Medulla oblongata (tissue), 1 donor: ENCODE results near the gene PITPNC1.
A peak's percentile ranks its signal among the peaks of the same experiment; 100 is the strongest.
"Not testable (repeated sequence)": the region's sequence is repeated elsewhere in the genome, so short reads cannot be mapped to it uniquely, and the experiment has no call there.

Experiments
- DNase-seq: peaks from one replicate; pipeline ENCODE4 v3.0.0-alpha.2; 2015; ENCODE audit errors: extremely low spot score

The PITPNC1 gene

DNA sequence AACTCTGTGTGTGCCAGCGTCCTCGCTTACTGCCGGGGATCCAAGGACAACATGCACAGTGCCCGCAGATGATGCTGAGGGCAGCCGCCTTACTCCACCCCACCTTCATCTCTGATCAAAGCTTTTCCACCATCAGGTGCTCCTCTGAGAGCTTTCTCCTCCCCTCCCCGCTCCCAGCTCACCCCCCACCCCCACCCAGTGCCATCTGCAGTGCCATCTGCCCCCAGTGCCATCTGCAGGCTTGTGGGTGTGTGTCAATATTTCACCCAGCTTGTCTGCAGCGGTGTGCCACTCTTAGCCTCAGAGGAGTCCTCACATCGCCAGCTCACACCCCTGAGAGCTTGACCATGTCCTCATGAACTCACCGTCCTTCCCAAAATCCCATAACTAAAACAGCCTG, 242.5 kb downstream of the PITPNC1 start:
- DNase-seq, result no peak

DNA sequence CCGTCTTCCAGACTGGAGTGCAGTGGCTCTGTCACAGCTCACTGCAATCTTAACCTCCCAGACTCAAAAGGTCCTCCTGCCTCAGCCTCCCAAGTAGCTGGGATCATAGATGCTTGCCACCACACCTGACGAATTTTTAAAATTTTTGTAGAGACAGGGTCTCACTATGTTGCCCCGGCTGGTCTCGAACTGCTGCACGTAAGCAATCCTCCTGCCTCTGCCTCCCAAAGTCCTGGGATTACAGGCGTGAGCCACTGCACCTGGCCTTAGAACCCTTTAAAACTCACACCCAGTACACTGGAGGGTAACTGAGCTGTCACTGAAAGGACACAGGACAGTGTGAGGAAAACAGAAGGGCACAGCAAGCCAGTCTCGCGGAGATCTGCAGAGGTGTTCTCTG, 243.0 kb downstream of the PITPNC1 start:
- no peak for DNase-seq

GRCh38 chr17:67620636-67621035, 243.6 kb downstream of the PITPNC1 start:
- DNase-seq, result no peak

DNA sequence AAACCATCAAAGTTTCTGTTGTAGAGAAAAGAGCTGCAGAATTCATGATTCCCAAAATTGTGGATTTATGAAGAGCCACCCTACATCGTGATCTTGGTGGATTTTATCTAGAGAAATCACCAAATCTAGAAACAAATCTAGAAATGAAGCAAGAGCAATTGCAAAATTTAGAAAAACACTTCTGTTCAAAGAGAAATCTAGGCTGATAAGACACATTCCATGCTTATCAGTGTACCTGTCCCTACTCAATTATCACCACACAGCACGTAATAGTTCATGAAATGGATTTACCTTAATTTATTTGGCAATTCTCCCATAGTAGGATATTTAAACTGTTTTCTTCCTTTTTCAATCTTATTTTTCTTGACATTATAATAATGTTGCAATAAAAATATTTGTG, 246.7 kb downstream of the PITPNC1 start:
- DNase-seq, result no peak

DNA sequence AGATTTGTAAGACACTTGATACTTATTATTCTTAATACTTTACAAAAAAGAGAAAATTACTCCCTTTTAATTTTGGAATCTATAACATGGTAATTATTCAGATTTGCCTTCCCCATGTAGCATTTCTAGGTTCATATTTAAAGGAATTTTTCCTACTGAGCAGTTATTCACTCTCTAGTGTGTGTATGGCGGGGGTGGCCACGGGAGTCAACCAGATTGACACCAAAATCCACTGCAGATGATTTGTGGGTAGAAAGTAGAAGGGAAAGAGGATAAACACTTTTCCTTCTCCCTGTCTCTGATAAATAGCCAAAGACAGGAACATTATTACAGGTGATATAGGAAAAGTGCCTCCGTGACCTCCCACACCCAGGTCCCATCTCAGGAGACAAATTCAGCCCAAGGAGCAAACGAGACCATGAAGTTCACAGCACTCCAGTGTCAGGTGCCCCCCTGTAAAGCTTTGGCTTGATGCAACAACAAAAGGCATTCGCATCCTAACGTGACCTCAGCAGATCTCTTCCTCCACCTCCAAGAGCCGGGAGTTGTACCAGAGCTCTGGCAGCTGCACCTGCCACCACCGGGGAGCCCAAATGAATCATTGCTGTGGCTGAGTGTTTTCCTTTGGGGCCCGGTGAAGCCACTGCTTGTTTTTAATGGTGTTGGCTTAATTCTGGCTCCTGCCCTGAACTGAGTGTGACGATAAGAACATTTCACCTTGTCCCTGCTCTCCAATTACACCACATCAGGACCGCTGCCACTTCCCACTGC, 248.0 kb downstream of the PITPNC1 start:
- DNase-seq, result no peak

DNA sequence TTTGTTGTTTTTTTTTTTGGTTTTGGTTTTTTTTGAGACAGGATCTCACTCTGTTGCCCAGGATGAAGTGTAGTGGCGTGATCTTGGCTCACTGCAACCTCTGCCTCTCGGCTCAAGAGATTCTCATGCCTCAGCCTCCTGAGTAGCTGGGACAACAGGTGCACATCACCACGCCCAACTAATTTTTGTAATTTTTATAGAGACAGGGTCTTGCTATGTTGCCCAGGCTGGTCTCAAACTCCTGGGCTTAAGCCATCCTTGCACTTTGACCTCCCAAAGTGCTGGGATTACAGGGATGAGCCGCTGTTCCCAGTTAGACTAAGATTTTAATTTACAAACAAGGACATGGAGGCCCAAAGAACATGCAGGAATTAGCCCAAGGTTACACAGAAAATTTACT, 248.9 kb downstream of the PITPNC1 start:
- DNase-seq, result no peak

DNA sequence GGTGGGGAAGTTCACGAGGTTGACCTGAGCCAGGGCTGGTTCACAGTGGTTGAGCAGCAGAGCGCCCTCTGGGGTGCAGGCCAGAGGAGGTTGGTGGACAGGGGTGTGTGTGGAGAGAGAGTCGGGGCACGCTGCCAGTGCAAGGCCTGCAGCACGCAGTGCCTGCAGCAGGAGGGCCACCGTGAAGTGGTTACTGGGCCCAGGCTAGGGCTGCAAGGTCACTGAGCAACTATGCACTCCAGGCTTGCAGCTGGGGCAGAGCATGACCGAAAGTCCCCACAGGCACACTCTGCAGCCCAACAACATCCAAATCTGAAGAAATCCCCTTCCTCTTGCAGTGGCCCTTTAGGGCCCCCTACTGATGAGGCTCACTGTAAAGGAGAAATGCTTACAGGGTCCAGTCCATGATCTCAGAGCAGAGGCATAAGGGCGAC, 251.5 kb downstream of the PITPNC1 start:
- DNase-seq, result no peak

- DNase-seq, result peak; percentile 65
Measured at GRCh38 chr17:67629971-67630320, 252.9 kb downstream of the PITPNC1 start.

DNA sequence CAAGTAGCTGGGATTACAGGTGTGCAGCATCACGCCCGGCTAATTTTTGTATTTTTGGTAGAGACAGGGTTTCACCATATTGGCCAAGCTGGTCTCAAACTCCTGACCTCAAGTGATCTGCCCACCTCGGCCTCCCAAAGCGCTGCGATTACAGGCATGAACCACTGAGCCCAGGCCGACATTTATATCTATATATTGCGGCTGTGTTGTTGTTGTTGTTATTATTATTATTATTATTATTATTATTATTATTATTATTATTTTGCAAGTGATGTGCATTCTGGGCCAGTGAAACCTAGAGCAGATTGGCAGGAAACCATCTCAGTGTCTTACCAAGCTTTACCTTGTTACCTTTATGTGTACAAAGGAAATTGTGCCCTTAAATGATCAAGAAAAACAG, 253.8 kb downstream of the PITPNC1 start:
- DNase-seq, result not testable (repeated sequence)

DNA sequence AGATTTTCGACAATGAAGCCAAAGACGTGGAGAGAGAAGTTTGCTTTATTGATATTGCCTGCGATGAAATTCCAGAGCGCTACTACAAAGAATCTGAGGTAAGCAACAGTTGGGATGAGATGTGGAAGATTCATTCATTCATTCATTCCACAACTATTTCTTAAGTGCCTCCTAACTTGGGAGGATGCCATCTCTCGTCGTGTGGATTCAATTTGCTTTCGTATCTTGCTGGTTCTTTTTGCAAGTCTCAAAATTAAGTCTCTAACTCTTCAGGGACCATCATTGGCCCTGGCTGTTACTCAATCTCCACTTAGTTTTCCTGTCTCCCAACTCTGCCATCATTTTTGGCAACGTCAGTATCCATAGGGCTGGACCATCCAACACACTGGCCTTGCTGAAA, 255.1 kb downstream of the PITPNC1 start:
- DNase-seq, result no peak

DNA sequence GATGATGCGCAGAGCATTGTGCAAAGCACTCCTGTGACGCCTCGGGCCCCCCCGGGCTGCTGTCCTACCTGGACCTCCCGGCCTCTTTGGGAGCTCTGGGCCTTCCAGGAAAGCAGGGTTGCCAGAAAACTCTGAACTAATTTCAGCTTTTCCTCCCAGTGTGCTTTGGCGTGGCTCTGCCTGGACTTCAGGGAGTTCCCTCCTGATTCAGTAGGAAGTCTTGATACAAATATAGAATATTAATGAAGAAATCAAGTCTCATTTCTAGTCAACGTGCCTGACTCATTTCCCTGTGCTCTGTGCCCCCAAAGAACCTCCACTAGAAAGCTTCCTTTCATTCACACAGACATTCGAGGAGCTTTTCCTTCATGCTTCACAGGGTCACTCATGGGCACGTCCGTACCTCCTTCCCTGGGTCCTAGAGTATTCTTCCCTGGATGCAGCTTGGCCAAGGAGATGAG, 256.7 kb downstream of the PITPNC1 start:
- DNase-seq, result no peak

DNA sequence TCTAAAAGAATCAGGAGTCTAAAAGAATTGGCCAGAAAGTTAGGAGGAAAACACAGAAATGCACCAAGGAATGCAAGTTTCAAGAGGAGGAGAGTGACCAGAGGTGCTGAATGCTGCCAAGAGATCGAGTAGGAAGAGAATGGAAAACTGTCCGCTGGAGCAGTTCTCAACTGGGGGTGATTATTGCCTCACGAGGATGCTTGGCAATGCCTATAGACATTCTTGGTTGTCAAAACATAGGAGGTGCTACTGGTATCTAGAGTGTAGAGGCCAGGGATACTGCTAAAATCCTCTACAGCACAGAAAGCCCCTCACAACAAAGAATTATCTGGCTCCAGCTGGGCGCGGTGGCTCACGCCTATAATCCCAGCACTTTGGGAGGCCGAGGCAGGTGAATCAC, 258.6 kb downstream of the PITPNC1 start:
- no peak for DNase-seq

- DNase-seq, result no peak
Measured at GRCh38 chr17:67636312-67636711, 259.2 kb downstream of the PITPNC1 start.

- DNase-seq, result peak; percentile 26
Measured at GRCh38 chr17:67636834-67637520, 259.9 kb downstream of the PITPNC1 start.

DNA sequence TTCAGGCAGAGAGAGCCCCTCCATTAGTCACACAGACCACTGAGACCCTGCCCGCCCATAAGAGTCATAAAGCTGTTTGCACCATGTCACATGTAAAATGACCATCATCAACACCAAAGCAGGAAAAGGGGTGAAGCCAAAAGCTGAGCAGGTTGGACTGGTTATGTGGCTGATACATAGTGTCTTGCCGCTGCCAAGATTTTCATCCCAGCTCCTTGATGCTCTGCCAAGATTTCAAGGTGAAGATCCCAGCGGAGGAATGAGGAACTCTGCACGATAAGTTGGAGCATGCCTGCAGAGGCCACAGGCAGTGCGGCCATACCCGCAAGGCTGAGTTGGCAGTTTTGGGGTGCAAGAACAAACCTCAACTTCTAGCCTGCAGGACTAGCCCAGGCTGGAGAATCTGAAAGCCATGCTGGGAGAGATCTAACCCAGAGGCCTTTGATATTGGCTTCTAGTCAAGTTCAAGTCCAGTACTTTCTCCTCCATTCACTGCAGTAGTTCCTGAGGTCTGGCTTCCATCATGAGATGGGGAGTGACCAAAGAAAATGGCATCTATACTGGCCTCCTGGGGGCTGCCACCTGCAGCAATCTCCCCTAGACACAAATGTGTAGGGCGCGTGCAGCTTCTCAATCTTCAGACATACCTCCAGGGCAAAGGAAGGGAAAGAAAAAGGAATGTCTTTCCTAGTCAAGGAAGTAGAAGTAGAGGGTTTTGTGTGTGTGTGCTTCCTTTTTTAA, 261.0 kb downstream of the PITPNC1 start:
- no peak for DNase-seq

DNA sequence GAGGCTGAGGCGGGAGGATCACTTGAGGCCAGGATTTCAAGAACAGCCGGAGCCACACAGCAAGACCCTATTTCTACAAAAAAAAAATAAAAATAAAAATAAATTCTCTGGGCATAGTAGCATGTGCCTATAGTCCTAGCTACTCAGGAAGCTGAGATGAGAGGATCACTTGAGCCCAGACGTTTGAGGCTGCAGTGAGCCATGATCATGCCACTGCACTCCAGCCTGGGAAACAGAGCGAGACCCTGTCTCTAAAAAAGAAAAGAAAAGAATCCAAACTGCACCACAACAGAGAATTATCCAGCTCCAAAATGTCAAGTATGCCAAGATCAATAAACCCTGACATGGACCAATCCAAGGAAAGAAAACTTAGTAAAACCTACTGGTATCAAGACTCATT, 261.8 kb downstream of the PITPNC1 start:
- DNase-seq, result no peak

GRCh38 chr17:67639555-67639954, 262.5 kb downstream of the PITPNC1 start:
- DNase-seq, result no peak

GRCh38 chr17:67639979-67640378, 262.9 kb downstream of the PITPNC1 start:
- DNase-seq, result no peak

DNA sequence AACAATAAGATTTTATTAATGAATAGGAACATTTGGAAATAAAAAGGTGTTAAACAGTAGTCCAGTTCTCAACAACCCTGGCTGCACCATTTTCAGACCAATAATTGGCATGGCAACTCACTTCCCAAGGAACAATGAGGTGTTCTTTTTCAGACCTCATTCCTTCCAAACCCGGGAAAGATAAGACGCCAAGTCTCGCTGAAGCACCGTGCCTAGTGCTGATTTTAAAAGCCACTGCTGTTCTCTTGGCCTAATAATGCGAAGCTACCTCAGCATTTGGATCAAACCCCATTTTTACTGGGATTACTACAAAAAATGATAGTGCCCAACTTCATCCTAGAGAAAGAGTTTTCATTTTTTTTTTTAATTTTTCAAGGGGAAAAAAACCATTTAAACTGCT, 265.4 kb downstream of the PITPNC1 start:
- DNase-seq, result peak; percentile 45

- DNase-seq, result no peak
Measured at GRCh38 chr17:67644061-67644460, 267.0 kb downstream of the PITPNC1 start.

DNA sequence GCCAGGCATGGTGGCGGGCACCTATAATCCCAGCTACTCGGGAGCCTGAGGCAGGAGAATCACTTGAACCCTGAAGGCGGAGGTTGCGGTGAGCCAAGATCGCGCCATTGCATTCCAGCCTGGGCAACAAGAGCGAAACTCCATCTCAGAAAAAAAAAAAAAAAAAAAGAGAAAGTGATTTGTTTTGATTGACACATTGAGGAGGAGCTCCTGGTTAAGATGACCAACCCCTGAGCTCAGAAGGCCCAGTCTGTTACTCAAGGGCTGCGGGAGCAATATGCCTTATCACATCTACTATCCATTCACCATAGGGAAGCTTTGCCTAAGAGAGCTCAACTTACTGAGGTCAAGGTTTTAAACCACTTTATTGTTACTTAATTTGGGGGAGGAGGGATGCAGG, 268.1 kb downstream of the PITPNC1 start:
- not testable (repeated sequence) for DNase-seq

DNA sequence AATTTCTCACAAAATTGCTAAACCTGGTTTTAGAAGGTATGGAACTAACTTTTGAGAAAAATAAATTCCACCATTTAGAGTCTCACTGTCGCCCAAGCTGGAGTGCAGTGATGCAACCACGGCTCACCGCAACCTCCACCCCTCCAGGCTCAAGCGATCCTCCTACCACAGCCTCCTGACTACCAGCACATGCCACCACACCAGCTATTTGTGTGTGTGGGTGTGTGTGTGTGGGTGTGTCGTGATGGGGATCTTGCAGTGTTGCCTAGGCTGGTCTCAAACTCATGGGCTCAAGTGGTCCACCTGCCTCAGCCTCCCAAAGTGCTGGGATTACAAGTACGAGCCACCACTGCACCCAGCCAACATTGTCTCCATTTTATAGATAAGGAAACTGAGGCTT, 269.4 kb downstream of the PITPNC1 start:
- no peak for DNase-seq

GRCh38 chr17:67647482-67647881, 270.4 kb downstream of the PITPNC1 start:
- no peak for DNase-seq
